Measurements from ENCODE around the gene KEL.

DNA sequence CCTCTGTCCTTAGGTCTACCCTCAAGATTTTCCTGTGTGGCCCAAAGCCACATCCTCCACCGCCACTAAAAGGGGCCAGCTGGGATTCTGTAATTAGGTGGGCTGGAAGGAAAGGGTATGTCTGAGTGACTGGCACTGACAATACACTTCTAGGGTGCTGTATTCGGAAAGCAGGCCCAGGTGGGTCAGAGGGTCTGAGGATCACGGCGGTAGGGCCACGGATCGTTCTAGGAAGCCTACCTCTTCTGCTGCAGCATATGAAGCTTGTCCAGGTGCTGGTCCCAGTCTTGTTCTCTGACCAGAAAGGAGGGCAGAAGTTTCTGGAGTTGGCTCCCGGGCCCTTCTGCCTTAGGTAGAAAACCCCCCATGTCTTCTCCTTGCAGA, 29.1 kb downstream of the KEL start:
- TF ChIP-seq EP300 (IDR thresholded peaks at IDR 0.05) (no peak), POLR2AphosphoS5 (IDR thresholded peaks at IDR 0.05) (no peak)
